ENCODE results near the gene ADGRL3. TPM values are rescaled to one million over a fixed set of nuclear protein-coding genes. Genes with fewer than 3 reads are reported as not detected.

The ADGRL3 gene
- total and polyA plus RNA-seq, 3 experiments from 2014 or later, result not detected

GRCh38 chr4:61933527-61933926 is 733.4 kb downstream of the ADGRL3 start:
- Mint-ChIP-seq H3K4me1 (no peaks in the 10 kb centered on the region), H3K27ac (no peak overlapping the region), H3K9me3 (peaks cover 0 to 32% (median 5%) of the 10 kb centered on the region in 5 donors), H3K36me3 (no peaks in the 10 kb centered on the region), H3K27me3 (no peaks in the 10 kb centered on the region), H3K4me3 (no peak overlapping the region)
- Histone ChIP-seq H3K4me3 (ENCODE audit: low read length) (no peak overlapping the region), H3K9me3 (ENCODE audit: low read length) (no peaks in the 10 kb centered on the region), H3K4me1 (ENCODE audit: insufficient read depth, low read length) (no peaks in the 10 kb centered on the region), H3K27ac (ENCODE audit: low read depth, low read length) (no peak overlapping the region), H3K27me3 (ENCODE audit: insufficient read depth, low read length, poor library complexity, severe bottlenecking) (no peaks in the 10 kb centered on the region), H3K36me3 (ENCODE audit: insufficient read depth, low read length) (no peaks in the 10 kb centered on the region)
- no peak for DNase-seq
- CTCF ChIA-PET, result no interaction called here
- POLR2A ChIA-PET, result no interaction called here

- H3K27ac ChIP-seq (ENCODE audit: low read depth, low read length), result no peak overlapping the region
- H3K9me3 ChIP-seq (ENCODE audit: low read length), result no peaks in the 10 kb centered on the region
- Mint-ChIP-seq H3K36me3 (no peaks in the 10 kb centered on the region), H3K9me3 (peaks cover 3 to 37% (median 8%) of the 10 kb centered on the region in 5 donors), H3K4me3 (no peak overlapping the region), H3K27ac (no peak overlapping the region), H3K4me1 (no peaks in the 10 kb centered on the region), H3K27me3 (no peaks in the 10 kb centered on the region)
- H3K36me3 ChIP-seq (ENCODE audit: insufficient read depth, low read length), result no peaks in the 10 kb centered on the region
- no peaks in the 10 kb centered on the region for H3K27me3 ChIP-seq (ENCODE audit: insufficient read depth, low read length, poor library complexity, severe bottlenecking)
- no peak overlapping the region for H3K4me3 ChIP-seq (ENCODE audit: low read length)
- DNase-seq, result no peak
- ChIA-PET POLR2A (no interaction called here), CTCF (no interaction called here)
- H3K4me1 ChIP-seq (ENCODE audit: insufficient read depth, low read length), result no peaks in the 10 kb centered on the region
Measured at GRCh38 chr4:61934198-61934597, 734.1 kb downstream of the ADGRL3 start.

- H3K36me3 Mint-ChIP-seq, result no peaks in the 10 kb centered on the region
- ChIA-PET CTCF (no interaction called here), POLR2A (no interaction called here)
- no peaks in the 10 kb centered on the region for H3K27me3 Mint-ChIP-seq
- Histone ChIP-seq H3K4me1 (ENCODE audit: insufficient read depth, low read length) (no peaks in the 10 kb centered on the region), H3K27ac (ENCODE audit: low read depth, low read length) (no peak overlapping the region), H3K27me3 (ENCODE audit: insufficient read depth, low read length, poor library complexity, severe bottlenecking) (no peaks in the 10 kb centered on the region), H3K4me3 (ENCODE audit: low read length) (no peak overlapping the region), H3K36me3 (ENCODE audit: insufficient read depth, low read length) (no peaks in the 10 kb centered on the region), H3K9me3 (ENCODE audit: low read length) (no peaks in the 10 kb centered on the region)
- no peak for DNase-seq
- H3K4me1 Mint-ChIP-seq, result no peaks in the 10 kb centered on the region
- peaks cover 3 to 22% (median 5%) of the 10 kb centered on the region in 5 donors for H3K9me3 Mint-ChIP-seq
- no peak overlapping the region for H3K27ac Mint-ChIP-seq
- H3K4me3 Mint-ChIP-seq, result no peak overlapping the region
Measured at GRCh38 chr4:61938250-61938846, 738.2 kb downstream of the ADGRL3 start.

GRCh38 chr4:61950625-61951024 is 750.5 kb downstream of the ADGRL3 start:
- no peaks in the 10 kb centered on the region for H3K27me3 ChIP-seq (ENCODE audit: insufficient read depth, low read length, poor library complexity, severe bottlenecking)

GRCh38 chr4:61953386-61953785 is 753.3 kb downstream of the ADGRL3 start:
- no peak overlapping the region for H3K4me3 ChIP-seq (ENCODE audit: low read length)
- DNase-seq, result no peak
- Mint-ChIP-seq H3K4me3 (no peak overlapping the region), H3K27ac (no peak overlapping the region), H3K4me1 (no peaks in the 10 kb centered on the region), H3K9me3 (peaks cover 10 to 45% (median 20%) of the 10 kb centered on the region in 5 donors), H3K36me3 (no peaks in the 10 kb centered on the region), H3K27me3 (no peaks in the 10 kb centered on the region)
- H3K36me3 ChIP-seq (ENCODE audit: insufficient read depth, low read length), result no peaks in the 10 kb centered on the region
- no peaks in the 10 kb centered on the region for H3K9me3 ChIP-seq (ENCODE audit: low read length)
- no peak overlapping the region for H3K27ac ChIP-seq (ENCODE audit: low read depth, low read length)
- CTCF ChIA-PET, result no interaction called here
- no peaks in the 10 kb centered on the region for H3K27me3 ChIP-seq (ENCODE audit: insufficient read depth, low read length, poor library complexity, severe bottlenecking)
- POLR2A ChIA-PET, result no interaction called here
- no peaks in the 10 kb centered on the region for H3K4me1 ChIP-seq (ENCODE audit: insufficient read depth, low read length)

More at GRCh38 chr4:61950625-61951024, 750.5 kb downstream of the ADGRL3 start:
- no peak overlapping the region for H3K4me3 Mint-ChIP-seq
- H3K27ac Mint-ChIP-seq, result no peak overlapping the region
- H3K27me3 Mint-ChIP-seq, result no peaks in the 10 kb centered on the region
- no peak for DNase-seq
- Histone ChIP-seq H3K4me3 (ENCODE audit: low read length) (no peak overlapping the region), H3K9me3 (ENCODE audit: low read length) (no peaks in the 10 kb centered on the region), H3K4me1 (ENCODE audit: insufficient read depth, low read length) (no peaks in the 10 kb centered on the region), H3K36me3 (ENCODE audit: insufficient read depth, low read length) (no peaks in the 10 kb centered on the region), H3K27ac (ENCODE audit: low read depth, low read length) (no peak overlapping the region)
- H3K4me1 Mint-ChIP-seq, result no peaks in the 10 kb centered on the region
- ChIA-PET POLR2A (no interaction called here), CTCF (no interaction called here)
- peaks cover 8 to 44% (median 18%) of the 10 kb centered on the region in 5 donors for H3K9me3 Mint-ChIP-seq
- no peaks in the 10 kb centered on the region for H3K36me3 Mint-ChIP-seq

GRCh38 chr4:61958591-61958990 is 758.5 kb downstream of the ADGRL3 start:
- CTCF ChIA-PET, result no interaction called here
- DNase-seq, result no peak
- no peaks in the 10 kb centered on the region for H3K36me3 Mint-ChIP-seq
- no peak overlapping the region for H3K27ac ChIP-seq (ENCODE audit: low read depth, low read length)
- H3K27me3 ChIP-seq (ENCODE audit: insufficient read depth, low read length, poor library complexity, severe bottlenecking), result no peaks in the 10 kb centered on the region
- H3K9me3 Mint-ChIP-seq, result peaks cover 10 to 37% (median 18%) of the 10 kb centered on the region in 5 donors
- POLR2A ChIA-PET, result no interaction called here
- no peak overlapping the region for H3K4me3 Mint-ChIP-seq
- no peaks in the 10 kb centered on the region for H3K27me3 Mint-ChIP-seq
- no peaks in the 10 kb centered on the region for H3K9me3 ChIP-seq (ENCODE audit: low read length)
- no peak overlapping the region for H3K4me3 ChIP-seq (ENCODE audit: low read length)
- no peaks in the 10 kb centered on the region for H3K36me3 ChIP-seq (ENCODE audit: insufficient read depth, low read length)
- H3K4me1 ChIP-seq (ENCODE audit: insufficient read depth, low read length), result no peaks in the 10 kb centered on the region
- no peak overlapping the region for H3K27ac Mint-ChIP-seq
- no peaks in the 10 kb centered on the region for H3K4me1 Mint-ChIP-seq

GRCh38 chr4:61959087-61959486 is 759.0 kb downstream of the ADGRL3 start:
- ChIA-PET CTCF (no interaction called here), POLR2A (no interaction called here)
- H3K9me3 ChIP-seq (ENCODE audit: low read length), result no peaks in the 10 kb centered on the region
- no peak overlapping the region for H3K27ac ChIP-seq (ENCODE audit: low read depth, low read length)
- Mint-ChIP-seq H3K9me3 (peaks cover 8 to 34% (median 18%) of the 10 kb centered on the region in 5 donors), H3K27me3 (no peaks in the 10 kb centered on the region), H3K27ac (no peak overlapping the region), H3K4me3 (no peak overlapping the region), H3K36me3 (no peaks in the 10 kb centered on the region), H3K4me1 (no peaks in the 10 kb centered on the region)
- no peak overlapping the region for H3K4me3 ChIP-seq (ENCODE audit: low read length)
- H3K4me1 ChIP-seq (ENCODE audit: insufficient read depth, low read length), result no peaks in the 10 kb centered on the region
- DNase-seq, result no peak
- no peaks in the 10 kb centered on the region for H3K27me3 ChIP-seq (ENCODE audit: insufficient read depth, low read length, poor library complexity, severe bottlenecking)
- H3K36me3 ChIP-seq (ENCODE audit: insufficient read depth, low read length), result no peaks in the 10 kb centered on the region

- peaks cover 9 to 50% (median 16%) of the 10 kb centered on the region in 5 donors for H3K9me3 Mint-ChIP-seq
Measured at GRCh38 chr4:61984260-61984909, 784.3 kb downstream of the ADGRL3 start.

More at GRCh38 chr4:61984260-61984909, 784.3 kb downstream of the ADGRL3 start:
- Mint-ChIP-seq H3K27ac (no peak overlapping the region), H3K4me3 (no peak overlapping the region), H3K27me3 (no peaks in the 10 kb centered on the region), H3K36me3 (peaks cover 0 to 2% (median 0%) of the 10 kb centered on the region in 3 donors), H3K4me1 (no peaks in the 10 kb centered on the region)
- Histone ChIP-seq H3K4me1 (ENCODE audit: insufficient read depth, low read length) (no peaks in the 10 kb centered on the region), H3K27ac (ENCODE audit: low read depth, low read length) (no peak overlapping the region), H3K27me3 (ENCODE audit: insufficient read depth, low read length, poor library complexity, severe bottlenecking) (no peaks in the 10 kb centered on the region), H3K36me3 (ENCODE audit: insufficient read depth, low read length) (no peaks in the 10 kb centered on the region), H3K9me3 (ENCODE audit: low read length) (no peaks in the 10 kb centered on the region), H3K4me3 (ENCODE audit: low read length) (no peak overlapping the region)
- ChIA-PET CTCF (no interaction called here), POLR2A (no interaction called here)
- no peak for DNase-seq
